ENCODE results near the gene OR2J1. TPM values are rescaled to one million over a fixed set of nuclear protein-coding genes. Genes with fewer than 3 reads are reported as not detected.
A peak's percentile ranks its signal among the peaks of the same experiment; 100 is the strongest.
"Not testable (repeated sequence)": the region's sequence is repeated elsewhere in the genome, so short reads cannot be mapped to it uniquely, and the experiment has no call there.

Gene OR2J1
- not detected for total RNA-seq
- long read RNA-seq = 0 reads

DNA sequence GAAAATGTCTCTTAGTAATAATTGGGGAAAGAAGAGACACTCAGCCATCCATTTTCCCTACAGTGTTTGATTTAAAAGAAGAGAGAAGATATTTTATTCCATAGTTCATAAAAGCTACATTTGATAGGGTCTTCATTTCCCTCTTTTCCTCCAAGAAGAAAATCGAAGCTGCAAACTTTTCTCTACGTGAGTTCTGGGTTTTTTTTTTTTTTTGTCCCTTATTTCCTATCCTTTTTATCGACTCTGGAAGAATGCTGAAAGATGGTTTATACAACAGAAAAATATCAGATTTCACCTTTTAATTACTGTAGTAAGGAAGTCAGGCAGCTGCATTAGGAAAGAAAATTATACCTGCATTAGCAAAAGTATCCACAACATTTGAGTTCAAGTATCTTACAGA lies at the start of gene OR2J1:
OR2J1 (plus strand) TSS at position 301 of the 400 bp plus-strand sequence. CDS start 1,453 bp downstream, outside the sequence.
- ATAC-seq (no peak), DNase-seq (no peak)
- intact Hi-C loops (cut with DNase I, micrococcal nuclease) = no loop called here

DNA sequence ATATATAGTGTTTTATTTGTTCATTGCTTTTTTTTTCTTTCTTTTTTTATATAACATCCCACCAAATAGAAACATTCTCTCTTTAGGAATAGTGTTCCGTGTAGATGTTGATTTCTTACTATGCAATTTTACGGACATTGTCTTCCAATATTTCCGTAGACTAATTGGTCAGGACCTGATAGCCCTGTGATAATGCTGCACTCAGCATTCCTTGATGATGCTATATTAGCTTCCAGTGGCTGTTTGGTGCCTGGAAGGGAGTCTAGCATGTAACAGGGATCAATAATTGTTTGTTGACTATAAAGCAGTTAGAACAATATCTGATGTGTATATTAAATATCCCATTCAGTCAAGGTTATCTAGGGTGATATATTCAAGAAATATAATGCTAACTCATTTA lies 47.6 kb upstream of the OR2J1 start:
- DNase-seq = no peak
- no peak for ATAC-seq
- intact Hi-C loops (cut with DNase I, micrococcal nuclease) = no loop called here

DNA sequence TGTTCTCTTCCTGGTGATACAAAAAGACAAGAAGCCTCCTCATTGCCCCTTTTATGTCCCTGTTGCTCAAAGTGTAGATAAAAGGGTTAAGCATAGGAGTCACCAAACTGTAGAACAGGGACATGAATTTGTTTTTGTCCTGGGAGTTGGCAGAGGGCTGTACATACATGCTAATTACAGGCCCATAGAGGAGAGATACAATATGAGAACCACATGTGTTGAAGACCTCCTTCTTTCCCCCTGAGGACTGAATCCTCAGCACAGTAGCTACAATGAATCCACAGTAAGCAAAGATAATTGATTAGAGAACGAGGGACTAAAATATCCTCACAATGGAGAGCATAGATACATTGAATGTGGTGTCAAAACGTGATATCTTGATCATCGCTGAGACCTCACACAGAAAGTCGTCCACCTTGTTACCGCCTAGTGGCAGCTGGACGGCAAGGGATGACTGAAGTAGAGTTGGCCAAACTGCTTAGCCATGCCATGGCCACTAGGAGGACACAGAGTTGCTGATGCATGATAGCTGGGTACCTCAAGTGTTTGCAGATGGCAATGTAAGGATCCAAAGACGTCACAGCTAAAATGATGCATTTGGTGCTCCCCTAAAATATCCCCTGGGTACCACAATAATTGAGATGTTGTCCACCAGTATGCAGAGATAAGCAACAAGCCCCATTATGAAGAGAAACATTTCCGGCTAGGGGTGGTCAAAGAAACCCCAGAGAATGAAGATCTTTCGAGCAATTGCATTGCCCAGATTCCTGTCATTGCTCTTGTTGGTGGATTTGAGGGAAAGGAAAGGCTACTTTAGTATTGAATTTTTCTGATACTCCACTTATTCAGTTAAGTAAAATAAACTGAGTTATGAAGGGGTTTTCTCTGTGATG lies 27.2 kb upstream of the OR2J1 start:
- ATAC-seq = peak; percentile 65
- DNase-seq = no peak
- intact Hi-C loops (cut with DNase I, micrococcal nuclease) = no loop called here

DNA sequence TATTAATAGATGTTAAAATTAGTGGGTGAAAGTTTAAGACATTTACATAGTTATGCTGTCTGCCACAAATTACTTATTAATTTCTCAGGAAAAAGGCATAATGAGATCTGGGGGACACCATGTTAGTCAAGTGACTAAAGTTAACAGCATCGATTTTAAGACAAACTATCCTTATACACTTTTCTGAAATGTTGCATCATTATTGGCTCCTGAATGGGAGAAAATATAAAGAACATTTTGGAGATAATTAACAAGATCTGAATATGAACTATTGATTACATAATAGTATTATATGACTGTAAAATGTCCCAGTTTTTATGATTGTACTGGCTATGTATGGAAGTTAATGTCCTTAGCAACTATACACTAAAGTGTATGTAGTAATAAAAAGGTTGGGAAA lies 20.1 kb upstream of the OR2J1 start:
- no peak for ATAC-seq
- no peak for DNase-seq
- intact Hi-C loops (cut with DNase I, micrococcal nuclease) = no loop called here

DNA sequence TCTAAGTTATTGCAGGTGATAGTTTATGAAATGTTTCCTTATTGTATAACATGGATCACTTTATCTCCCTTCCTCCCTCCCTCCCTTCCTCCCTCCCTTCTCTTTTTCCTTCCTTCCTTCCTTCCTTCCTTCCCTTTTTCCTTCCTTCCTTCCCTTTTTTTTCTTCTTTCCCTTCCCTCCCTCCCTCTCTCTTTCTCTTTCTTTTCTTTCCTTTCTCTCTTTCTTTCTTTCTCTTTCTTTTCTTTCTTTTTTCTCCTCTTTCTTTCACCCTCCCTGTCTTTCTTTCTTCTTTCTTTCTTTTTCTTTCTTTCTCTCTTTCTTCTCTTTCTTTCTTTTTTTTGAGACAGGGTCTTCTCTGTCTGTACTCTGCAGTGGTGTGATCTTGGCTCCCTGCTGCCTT lies 18.0 kb upstream of the OR2J1 start:
- intact Hi-C loops (cut with DNase I, micrococcal nuclease) = no loop called here
- ATAC-seq = no peak
- no peak for DNase-seq

DNA sequence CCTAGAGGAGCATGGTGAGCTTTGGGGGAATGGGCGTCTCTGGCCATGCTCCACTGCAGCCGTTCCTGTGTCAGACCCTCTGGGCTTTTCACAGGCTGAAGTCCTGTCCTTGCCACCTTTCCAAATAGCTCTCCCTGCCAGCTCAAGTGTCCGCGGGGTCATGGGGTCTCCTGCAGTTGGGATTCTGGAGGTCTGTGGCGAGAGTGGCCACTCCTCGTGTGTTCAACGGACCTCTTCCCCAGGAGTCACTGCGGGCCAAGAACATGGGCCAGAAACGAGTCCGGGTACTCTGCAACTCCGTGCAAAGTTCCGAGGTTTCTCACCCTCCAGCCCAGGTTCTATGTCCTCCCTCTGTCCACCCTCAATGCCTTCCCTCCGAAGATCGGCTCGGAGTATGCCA lies 16.8 kb upstream of the OR2J1 start:
- ATAC-seq = no peak
- DNase-seq = no peak
- intact Hi-C loops (cut with DNase I, micrococcal nuclease) = no loop called here

DNA sequence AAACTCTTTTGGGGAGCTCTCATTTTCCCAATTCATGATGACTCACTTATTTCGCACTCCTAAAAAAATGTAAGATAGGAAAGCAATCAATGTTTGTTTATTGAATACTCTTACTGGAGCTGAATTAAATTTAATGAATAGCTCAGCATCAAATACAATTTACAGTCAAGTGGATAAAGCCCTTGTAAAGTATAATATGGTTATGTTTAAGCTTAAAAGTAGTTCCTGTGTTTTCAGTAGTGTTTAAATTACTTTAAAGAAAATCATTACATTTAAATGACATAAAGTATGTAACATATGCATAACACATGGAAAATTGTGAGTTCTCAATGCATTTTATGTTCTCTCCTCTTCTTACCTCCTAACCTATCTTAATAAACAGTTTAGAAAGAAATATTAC lies 12.1 kb upstream of the OR2J1 start, which contains the start of gene OR2B3:
OR2B3 (minus strand) TSS at position 101 of the 400 bp plus-strand sequence; CDS start at position 36, 65 bp downstream.
- ATAC-seq (no peak), DNase-seq (no peak)
- intact Hi-C loops (cut with DNase I, micrococcal nuclease) = no loop called here

DNA sequence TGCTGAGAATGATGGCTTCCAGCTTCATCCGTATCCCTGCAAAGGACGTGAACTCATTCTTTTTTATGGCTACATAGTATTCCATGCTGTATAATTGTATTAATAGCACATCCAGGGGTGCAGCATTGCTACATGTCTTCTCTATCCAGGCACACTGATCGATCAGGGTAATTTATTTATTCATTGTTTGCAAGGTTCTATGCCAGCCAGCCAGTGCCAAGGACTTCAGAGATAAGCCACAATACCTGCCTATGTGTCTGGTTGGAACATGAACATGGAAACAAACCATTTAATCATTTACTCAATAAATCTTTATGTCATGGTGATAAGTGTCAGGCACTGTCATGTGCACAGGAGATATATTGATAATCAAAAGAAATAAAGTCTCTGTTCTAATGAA lies 6.3 kb upstream of the OR2J1 start:
- DNase-seq = no peak
- no peak for ATAC-seq

DNA sequence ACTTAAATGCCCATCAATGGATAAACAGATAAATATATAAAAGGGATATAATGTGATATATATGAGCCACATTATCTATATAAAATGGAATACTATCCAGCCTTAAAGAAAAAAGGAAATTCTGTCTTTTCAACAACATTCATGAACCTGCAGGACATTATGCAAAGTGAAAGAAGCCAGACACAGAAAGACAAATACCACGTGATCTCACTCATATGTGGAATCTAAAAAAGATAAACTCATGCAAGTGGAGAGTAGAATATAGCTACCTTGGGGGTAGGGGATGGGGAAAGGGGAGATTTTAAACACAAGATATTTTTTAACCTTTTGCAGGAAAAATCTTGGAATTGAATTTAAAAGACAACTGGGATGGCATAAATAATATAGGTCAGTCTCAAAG lies 1.5 kb upstream of the OR2J1 start:
- ATAC-seq = no peak

More for the DNA sequence above, 6.3 kb upstream of the OR2J1 start:
- intact Hi-C loops (cut with DNase I, micrococcal nuclease) = no loop called here

DNA sequence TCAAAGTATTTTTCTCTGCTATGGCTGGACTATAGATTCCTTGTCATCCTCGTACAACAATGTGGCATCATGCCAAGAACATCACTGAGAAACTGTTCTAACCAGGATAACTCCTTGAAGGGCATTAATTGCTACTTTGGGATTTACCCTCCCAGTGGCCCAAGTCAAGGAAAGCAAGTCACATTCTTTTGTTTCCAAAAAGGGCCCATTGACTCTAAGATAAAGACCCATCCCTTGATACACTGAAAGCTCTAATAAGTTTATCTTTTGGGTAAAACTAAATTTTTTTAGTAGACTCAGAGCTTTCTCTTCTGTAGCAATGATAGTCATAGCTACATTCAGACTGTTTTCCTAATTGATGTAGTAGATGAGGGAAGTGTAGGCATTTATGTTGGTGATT lies 8.5 kb downstream of the OR2J1 start, which contains the start of gene OR2J3:
OR2J3 (plus strand) TSS at position 301 of the 400 bp plus-strand sequence. CDS start 3,833 bp downstream, outside the sequence.
- no peak for DNase-seq

More for the DNA sequence above, 1.5 kb upstream of the OR2J1 start:
- DNase-seq = no peak
- intact Hi-C loops (cut with DNase I, micrococcal nuclease) = no loop called here

DNA sequence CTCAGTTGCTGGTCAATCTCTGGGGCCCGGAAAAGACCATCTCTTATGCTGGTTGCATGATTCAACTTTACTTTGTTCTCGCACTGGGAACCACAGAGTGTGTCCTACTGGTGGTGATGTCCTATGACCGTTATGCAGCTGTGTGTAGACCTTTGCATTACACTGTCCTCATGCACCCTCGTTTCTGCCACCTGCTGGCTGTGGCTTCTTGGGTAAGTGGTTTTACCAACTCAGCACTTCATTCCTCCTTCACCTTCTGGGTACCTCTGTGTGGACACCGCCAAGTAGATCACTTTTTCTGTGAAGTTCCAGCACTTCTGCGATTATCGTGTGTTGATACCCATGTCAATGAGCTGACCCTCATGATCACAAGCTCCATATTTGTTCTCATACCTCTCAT lies 12.8 kb downstream of the OR2J1 start:
- DNase-seq = no peak
- no peak for ATAC-seq
- intact Hi-C loops (cut with DNase I, micrococcal nuclease) = no loop called here

More for the DNA sequence above, 8.5 kb downstream of the OR2J1 start, which contains the start of gene OR2J3:
- no peak for ATAC-seq
- intact Hi-C loops (cut with DNase I, micrococcal nuclease) = no loop called here

DNA sequence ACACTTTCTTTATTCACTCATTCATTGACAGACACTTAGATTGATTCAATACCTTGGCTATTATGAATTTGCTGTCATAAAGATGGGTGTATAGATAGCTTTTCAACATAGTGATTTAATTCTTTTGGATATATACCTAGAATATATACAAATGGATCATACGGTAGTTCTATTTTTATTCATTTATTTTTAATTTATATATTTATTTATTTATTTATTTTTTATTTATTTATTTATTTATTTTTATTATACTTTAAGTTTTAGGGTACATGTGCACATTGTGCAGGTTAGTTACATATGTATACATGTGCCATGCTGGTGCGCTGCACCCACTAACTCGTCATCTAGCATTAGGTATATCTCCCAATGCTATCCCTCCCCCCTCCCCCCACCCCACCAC lies 15.7 kb downstream of the OR2J1 start:
- intact Hi-C loops (cut with DNase I, micrococcal nuclease); ATAC-seq; DNase-seq: not testable (repeated sequence)

DNA sequence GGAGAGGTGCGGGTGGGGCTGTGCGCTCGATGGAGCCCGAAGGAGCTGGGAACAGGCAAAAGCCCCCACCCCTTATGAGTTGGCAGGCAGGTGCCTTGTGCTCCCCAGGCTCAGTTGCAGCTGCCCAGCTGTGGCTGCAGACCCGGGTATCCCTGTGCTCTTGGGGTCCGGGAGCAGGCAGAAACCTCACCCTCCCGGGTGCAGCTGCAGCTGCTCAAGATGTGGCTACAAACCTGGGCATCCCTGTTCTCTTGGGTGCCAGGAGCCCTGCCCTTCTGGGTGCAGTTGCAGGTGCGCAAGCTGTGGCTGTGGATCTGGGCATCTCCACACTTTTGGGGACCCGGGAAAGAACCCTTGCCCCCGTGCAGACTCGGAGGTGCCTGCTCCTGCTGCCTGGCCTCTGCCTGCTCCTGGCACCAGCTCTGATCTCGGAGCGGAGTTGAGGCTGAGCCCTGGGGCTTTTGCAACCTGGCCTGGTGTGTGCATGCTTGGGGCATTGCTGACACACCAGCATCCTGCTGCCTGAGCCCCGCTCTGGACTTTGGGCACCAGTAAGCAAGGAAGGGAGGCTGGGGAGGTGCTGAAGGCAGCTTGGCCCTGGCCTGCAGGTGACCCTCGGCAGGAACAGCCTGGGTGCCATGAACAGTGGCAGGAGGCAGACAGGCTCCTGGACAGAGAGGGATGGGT lies 30.2 kb downstream of the OR2J1 start:
- intact Hi-C loops (cut with DNase I, micrococcal nuclease) = no loop called here
- DNase-seq = peak in 1 of 2 donors; percentile 0
- ATAC-seq = no peak

DNA sequence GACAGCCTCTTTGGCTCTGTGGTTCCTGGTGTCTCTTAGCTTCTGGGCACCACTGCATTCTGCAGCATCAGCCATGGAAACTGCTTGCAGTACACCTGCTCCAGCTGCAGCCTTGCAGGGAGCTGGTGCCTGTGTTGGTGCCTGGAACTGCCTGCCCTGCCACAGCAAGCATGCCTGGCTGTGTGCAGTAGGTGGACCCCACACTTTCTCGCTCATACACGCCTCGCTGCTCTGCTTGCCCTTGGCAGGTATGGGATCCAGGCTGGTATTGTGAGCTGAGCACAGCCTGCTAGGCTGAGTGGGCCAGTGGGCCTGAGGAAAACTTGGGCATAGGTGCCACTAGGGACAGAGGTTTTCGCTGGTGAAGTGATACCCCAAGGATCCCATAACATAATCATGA lies 31.4 kb downstream of the OR2J1 start:
- ATAC-seq (no peak), DNase-seq (no peak)
- intact Hi-C loops (cut with DNase I, micrococcal nuclease) = no loop called here

DNA sequence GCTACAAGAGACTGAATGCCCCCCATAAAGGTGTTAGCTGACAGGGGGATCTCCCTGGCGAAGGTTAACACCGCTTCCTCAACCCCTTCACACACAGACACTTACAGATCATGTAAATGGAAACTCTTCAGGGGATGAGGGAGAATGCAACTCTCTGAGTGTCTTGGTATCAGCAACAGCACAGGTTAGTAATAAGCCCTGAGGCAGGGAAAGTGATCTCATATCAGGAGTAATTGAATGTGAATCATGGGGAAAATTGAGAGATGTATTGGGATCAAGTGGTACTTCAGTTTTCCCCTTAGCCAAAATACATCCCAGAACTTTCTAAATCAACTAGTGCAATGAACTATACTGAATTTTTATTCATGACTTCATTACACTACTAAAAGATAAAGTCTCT lies 32.4 kb downstream of the OR2J1 start:
- ATAC-seq = no peak
- intact Hi-C loops (cut with DNase I, micrococcal nuclease) = no loop called here
- DNase-seq = no peak

DNA sequence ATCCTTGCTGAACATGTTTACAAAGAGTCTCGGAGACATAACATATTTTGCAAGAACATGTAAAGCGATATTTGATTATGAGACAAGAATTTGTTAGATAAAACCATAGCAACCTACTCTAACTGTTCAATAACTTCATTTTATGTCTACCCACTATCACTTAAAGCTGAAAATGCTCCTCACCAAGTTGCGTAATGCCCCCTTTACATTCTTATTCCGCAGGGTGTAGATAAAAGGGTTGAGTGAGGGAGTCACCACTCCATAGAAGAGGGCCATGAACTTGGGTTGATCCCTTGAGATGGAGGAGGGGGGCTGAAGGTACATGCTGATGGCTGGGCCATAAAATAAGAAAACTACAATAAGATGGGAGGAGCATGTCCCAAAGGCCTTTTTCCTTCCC lies 38.4 kb downstream of the OR2J1 start:
- intact Hi-C loops (cut with DNase I, micrococcal nuclease) = no loop called here
- DNase-seq (no peak), ATAC-seq (no peak)

DNA sequence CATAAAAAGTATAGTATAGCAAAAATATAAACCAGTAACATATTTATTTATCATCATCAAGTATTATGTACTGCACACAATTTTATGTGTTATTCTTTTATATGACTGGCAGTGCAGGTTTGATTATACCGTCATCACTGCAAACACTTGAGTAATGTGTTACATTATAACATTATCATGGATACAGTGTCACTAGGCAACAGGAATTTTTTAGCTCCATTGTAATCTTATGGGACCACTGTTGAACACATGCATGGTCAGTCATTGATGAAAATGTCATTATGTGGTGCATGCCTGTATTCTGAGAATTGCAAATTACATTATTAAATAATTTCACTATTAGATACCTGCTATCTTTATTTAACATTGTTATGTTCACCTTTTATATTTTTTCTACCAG lies 42.3 kb downstream of the OR2J1 start:
- no peak for DNase-seq
- no peak for ATAC-seq
- intact Hi-C loops (cut with DNase I, micrococcal nuclease) = no loop called here

DNA sequence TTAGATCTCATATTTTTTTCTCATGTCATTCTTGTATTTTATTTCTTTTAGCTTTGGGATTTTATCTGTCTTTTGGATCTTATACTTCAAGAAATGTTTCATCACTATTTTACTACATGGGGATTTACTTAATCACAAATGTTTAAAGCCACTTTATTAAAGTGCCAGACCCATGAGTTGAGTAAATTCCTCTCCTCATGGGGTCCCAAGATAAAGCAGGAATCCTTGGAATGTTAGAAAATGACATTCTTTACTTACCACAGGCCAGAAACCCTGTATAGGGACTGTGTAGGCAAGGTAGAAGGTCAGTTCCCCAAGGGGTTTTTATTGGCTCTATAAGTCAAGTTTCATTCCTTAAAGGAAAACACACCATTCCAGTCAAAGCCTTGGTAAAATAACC lies 43.0 kb downstream of the OR2J1 start:
- DNase-seq (no peak), ATAC-seq (no peak)
- intact Hi-C loops (cut with DNase I, micrococcal nuclease) = no loop called here

DNA sequence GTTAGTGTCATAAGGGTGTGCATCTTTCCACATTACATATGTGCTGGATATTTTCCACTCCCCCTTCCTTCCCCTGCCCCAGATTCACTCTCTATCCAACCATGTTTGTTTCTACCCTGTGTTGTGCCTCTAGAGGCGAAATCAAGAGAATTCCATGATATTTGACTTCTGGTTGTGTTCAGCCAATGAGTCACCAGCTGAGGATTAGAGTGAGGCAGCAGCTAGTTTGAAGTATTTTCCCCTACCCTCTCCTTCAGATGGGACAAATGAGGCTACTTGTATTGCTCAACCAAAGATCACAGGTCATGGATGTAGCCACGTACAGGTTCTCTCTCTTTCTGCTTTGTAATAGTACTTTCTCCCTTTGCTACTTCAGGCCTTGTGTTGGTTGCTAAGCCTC lies 46.9 kb downstream of the OR2J1 start:
- intact Hi-C loops (cut with DNase I, micrococcal nuclease) = no loop called here
- ATAC-seq = no peak
- no peak for DNase-seq

DNA sequence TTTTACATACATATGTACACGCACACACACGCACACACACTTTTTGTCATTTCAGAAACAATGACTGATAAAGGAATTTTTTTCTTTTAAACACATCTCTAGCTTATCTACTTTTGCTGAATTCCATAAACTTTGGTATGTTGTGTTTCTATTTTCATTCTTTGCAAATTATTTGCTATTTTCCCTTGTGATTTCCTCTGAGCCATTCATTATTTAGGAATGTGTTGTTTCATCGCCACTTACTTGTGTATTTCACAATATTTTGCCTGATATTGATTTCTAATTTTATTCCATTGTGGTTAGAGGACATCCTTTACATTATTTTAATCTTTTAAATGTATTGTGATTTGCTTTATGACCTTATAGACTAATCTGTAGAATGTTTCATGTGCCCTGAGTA lies 47.8 kb downstream of the OR2J1 start:
- ATAC-seq (no peak), DNase-seq (no peak)
- intact Hi-C loops (cut with DNase I, micrococcal nuclease) = no loop called here

Data from left colon (tissue), 2 donors.